ENCODE data around the gene U2AF1L4. TPM values are rescaled to one million over a fixed set of nuclear protein-coding genes. Genes with fewer than 3 reads are reported as not detected.
A peak's percentile ranks its signal among the peaks of the same experiment; 100 is the strongest.

Gene U2AF1L4
- total RNA-seq, 1 donor from 2014 or later, result 6.6 TPM

DNA sequence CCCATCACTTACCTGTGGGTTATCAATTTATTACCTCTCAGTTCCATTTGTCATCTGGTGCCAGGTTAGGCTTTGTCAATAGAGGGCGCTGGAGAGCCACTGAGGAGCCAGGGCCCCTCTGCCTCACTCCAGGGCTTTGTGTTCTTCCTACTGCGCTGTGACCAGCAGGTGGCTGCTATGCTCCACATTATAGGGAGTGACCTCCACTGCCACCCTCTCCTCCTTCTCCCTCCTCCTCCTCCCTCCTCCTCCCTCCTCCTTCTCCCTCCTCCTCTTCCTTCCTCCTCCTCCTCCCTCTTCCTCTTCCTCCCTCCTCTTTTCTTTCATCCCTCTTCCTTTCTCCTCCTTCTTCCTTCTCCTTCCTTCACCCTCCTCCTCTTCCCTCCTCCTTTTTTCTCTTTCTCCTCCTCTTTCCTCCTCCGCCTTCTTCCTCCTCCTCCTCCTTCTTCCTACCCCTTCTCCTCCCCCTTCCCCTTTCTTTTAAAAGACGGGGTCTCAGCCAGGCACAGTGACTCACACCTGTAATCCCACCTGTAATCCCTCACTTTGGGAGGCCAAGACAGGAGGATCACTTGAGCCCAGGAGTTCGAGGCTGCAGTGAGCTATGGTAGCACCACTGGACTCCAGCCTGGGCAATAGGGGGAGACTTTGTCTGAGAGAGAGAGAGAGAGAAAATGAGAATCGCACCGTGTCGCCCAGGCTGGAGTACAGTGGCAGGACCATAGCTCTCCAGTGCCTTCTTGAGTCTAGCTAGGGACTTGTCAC, 51.2 kb downstream of the U2AF1L4 start:
- intact Hi-C loops (cut with DNase I), result loop anchor here (2.0 kb wide), 1 partner anchor 45 kb away; no protein-coding TSS in a partner anchor
- H3K27ac ChIP-seq, result no peak overlapping the region
- peak in 1 of 2 donors; percentile 49 for TF ChIP-seq POLR2AphosphoS5 (IDR thresholded peaks at IDR 0.05; ENCODE audit: insufficient read depth in 1 of 2, low read depth in 1 of 2)
- TF ChIP-seq, protein P1, sequence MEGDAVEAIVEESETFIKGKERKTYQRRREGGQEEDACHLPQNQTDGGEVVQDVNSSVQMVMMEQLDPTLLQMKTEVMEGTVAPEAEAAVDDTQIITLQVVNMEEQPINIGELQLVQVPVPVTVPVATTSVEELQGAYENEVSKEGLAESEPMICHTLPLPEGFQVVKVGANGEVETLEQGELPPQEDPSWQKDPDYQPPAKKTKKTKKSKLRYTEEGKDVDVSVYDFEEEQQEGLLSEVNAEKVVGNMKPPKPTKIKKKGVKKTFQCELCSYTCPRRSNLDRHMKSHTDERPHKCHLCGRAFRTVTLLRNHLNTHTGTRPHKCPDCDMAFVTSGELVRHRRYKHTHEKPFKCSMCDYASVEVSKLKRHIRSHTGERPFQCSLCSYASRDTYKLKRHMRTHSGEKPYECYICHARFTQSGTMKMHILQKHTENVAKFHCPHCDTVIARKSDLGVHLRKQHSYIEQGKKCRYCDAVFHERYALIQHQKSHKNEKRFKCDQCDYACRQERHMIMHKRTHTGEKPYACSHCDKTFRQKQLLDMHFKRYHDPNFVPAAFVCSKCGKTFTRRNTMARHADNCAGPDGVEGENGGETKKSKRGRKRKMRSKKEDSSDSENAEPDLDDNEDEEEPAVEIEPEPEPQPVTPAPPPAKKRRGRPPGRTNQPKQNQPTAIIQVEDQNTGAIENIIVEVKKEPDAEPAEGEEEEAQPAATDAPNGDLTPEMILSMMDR (IDR thresholded peaks at IDR 0.05), result peak; percentile 85 to 98 (median 92)
- TF ChIP-seq POLR2A (IDR thresholded peaks at IDR 0.05), result no peak
- H3K9me3 ChIP-seq, result no peaks in the 10 kb centered on the region
- H3K4me1 ChIP-seq, result no peaks in the 10 kb centered on the region
- no peak overlapping the region for H3K4me3 ChIP-seq
- H3K36me3 ChIP-seq, result no peaks in the 10 kb centered on the region
- DNase-seq (ENCODE audit: extremely low spot score in 2 of 2), result no peak
- H3K27me3 ChIP-seq, result no peaks in the 10 kb centered on the region

DNA sequence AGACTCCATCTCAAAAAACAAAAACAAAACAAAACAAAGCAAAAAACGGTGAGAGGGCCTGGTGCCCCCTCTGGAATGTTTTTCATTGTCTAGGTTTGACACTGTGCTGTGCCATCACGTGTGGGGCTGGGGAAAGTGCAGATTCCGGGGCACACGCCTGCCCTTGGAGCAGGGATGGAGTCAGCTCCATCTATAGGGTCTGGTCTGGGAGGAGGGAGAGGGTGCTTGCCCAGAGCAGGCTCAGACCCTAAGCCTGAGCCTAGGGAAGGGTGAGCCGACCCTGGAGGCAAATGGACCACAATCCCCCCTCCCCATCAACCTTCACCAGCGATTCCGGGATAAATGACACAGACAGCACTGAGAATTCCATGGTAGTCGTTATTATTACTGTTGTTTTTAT, 51.8 kb downstream of the U2AF1L4 start:
- H3K36me3 ChIP-seq, result no peaks in the 10 kb centered on the region

More for the DNA sequence above, 51.8 kb downstream of the U2AF1L4 start:
- intact Hi-C loops (cut with DNase I), result no loop called here
- no peak overlapping the region for H3K4me3 ChIP-seq
- no peaks in the 10 kb centered on the region for H3K9me3 ChIP-seq
- DNase-seq (ENCODE audit: extremely low spot score in 2 of 2), result no peak
- H3K27ac ChIP-seq, result no peak overlapping the region
- no peaks in the 10 kb centered on the region for H3K27me3 ChIP-seq
- no peaks in the 10 kb centered on the region for H3K4me1 ChIP-seq
- TF ChIP-seq, protein P1 (IDR thresholded peaks at IDR 0.05), result no peak
- TF ChIP-seq POLR2A (IDR thresholded peaks at IDR 0.05), result no peak

Other genes with a start within 250 kb of the U2AF1L4 start
- gene DMKN, start 231.8 kb downstream of the U2AF1L4 start, total RNA-seq, result 237 TPM
- 162 TPM for gene SBSN, start 217.1 kb downstream of the U2AF1L4 start, total RNA-seq
- not detected for gene GAPDHS, start 212.0 kb downstream of the U2AF1L4 start, total RNA-seq
- gene TMEM147, start 199.8 kb downstream of the U2AF1L4 start, total RNA-seq, result 104 TPM
- not detected for gene ATP4A, start 181.8 kb downstream of the U2AF1L4 start, total RNA-seq
- not detected for gene PMIS2, start 159.2 kb downstream of the U2AF1L4 start, total RNA-seq
- 11.0 TPM for gene HAUS5, start 132.7 kb downstream of the U2AF1L4 start, total RNA-seq
- gene RBM42, start 116.4 kb downstream of the U2AF1L4 start, total RNA-seq, result 54.3 TPM
- not detected for gene ETV2, start 103.7 kb downstream of the U2AF1L4 start, total RNA-seq
- gene COX6B1, start 97.1 kb downstream of the U2AF1L4 start, total RNA-seq, result 265 TPM
- 9.1 TPM for gene UPK1A, start 78.9 kb downstream of the U2AF1L4 start, total RNA-seq
- not detected for gene ZBTB32, start 40.9 kb downstream of the U2AF1L4 start, total RNA-seq
- gene KMT2B, start 27.4 kb downstream of the U2AF1L4 start, total RNA-seq, result 16.0 TPM
- 7.4 TPM for gene IGFLR1, start 3.0 kb downstream of the U2AF1L4 start, total RNA-seq
- 28.2 TPM for gene PSENEN, start 233 bp upstream of the U2AF1L4 start, total RNA-seq
- gene LIN37, start 3.2 kb upstream of the U2AF1L4 start, total RNA-seq, result 11.3 TPM
- gene HSPB6, start 11.6 kb upstream of the U2AF1L4 start, total RNA-seq, result 238 TPM
- gene PROSER3, start 12.8 kb upstream of the U2AF1L4 start, total RNA-seq, result 13.8 TPM
- gene ARHGAP33, start 30.1 kb upstream of the U2AF1L4 start, total RNA-seq, result 35.4 TPM
- gene PRODH2, start 67.4 kb upstream of the U2AF1L4 start, total RNA-seq, result not detected
- not detected for gene NPHS1, start 107.1 kb upstream of the U2AF1L4 start, total RNA-seq
- not detected for gene KIRREL2, start 111.5 kb upstream of the U2AF1L4 start, total RNA-seq
- gene APLP1, start 123.2 kb upstream of the U2AF1L4 start, total RNA-seq, result 1.5 TPM
- 15.7 TPM for gene NFKBID, start 155.1 kb upstream of the U2AF1L4 start, total RNA-seq
- gene HCST, start 157.1 kb upstream of the U2AF1L4 start, total RNA-seq, result 9.1 TPM
- gene TYROBP, start 162.9 kb upstream of the U2AF1L4 start, total RNA-seq, result 68.5 TPM
- 9.1 TPM for gene LRFN3, start 191.0 kb upstream of the U2AF1L4 start, total RNA-seq
- 46.9 TPM for gene SDHAF1, start 249.8 kb upstream of the U2AF1L4 start, total RNA-seq